ENCODE results near the gene OR52W1.

- TF ChIP-seq, protein P1, sequence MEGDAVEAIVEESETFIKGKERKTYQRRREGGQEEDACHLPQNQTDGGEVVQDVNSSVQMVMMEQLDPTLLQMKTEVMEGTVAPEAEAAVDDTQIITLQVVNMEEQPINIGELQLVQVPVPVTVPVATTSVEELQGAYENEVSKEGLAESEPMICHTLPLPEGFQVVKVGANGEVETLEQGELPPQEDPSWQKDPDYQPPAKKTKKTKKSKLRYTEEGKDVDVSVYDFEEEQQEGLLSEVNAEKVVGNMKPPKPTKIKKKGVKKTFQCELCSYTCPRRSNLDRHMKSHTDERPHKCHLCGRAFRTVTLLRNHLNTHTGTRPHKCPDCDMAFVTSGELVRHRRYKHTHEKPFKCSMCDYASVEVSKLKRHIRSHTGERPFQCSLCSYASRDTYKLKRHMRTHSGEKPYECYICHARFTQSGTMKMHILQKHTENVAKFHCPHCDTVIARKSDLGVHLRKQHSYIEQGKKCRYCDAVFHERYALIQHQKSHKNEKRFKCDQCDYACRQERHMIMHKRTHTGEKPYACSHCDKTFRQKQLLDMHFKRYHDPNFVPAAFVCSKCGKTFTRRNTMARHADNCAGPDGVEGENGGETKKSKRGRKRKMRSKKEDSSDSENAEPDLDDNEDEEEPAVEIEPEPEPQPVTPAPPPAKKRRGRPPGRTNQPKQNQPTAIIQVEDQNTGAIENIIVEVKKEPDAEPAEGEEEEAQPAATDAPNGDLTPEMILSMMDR (IDR thresholded peaks at IDR 0.05): no peak
- TF ChIP-seq POLR2A (IDR thresholded peaks at IDR 0.05): no peak
Observed at GRCh38 chr11:6233984-6234386, 35.0 kb downstream of the OR52W1 start.

Data from breast epithelium (tissue), 3 donors.